A549 (cell line): Measurements from ENCODE around the gene HS6ST1.

Source experiments
- BHLHE40 ChIP-seq: IDR thresholded peaks from 2 replicates; pipeline ENCODE4 v1.6.1; 2012; ENCODE audit warnings: low read depth, low read length, inconsistent platforms
- CHD4 ChIP-seq: fragments of 200-600 bp; sonication (generic); IDR thresholded peaks from 2 replicates; pipeline ENCODE4 v1.6.1; 2016; ENCODE audit warnings: antibody characterized with exemption, mild to moderate bottlenecking, borderline replicate concordance
- CTCF ChIP-seq: fragments of >200 bp; sonication (Bioruptor Twin); formaldehyde crosslinking; IDR thresholded peaks from 3 replicates; pipeline ENCODE4 v1.5.1; 2016
- EP300 ChIP-seq, 2 experiments: fragments of >200 bp; sonication (Bioruptor Twin); formaldehyde crosslinking; IDR thresholded peaks; 2 replicates in 1 of 2; 3 replicates in 1 of 2; pipeline ENCODE4 v1.6.1; 2016 to 2017
- JUN ChIP-seq, 2 experiments: fragments of >200 bp; sonication (Bioruptor Twin); formaldehyde crosslinking; IDR thresholded peaks; 2 replicates in 1 of 2; 3 replicates in 1 of 2; pipeline ENCODE4 v1.6.1; 2016 to 2017
- MAFK ChIP-seq: fragments of 450-650 bp; IDR thresholded peaks from 2 replicates; pipeline ENCODE4 v1.6.1; 2014; ENCODE audit not compliant: partially characterized antibody
- MAX ChIP-seq: IDR thresholded peaks from 2 replicates; pipeline ENCODE4 v1.6.1; 2012
- MAZ ChIP-seq: fragments of 150-350 bp; IDR thresholded peaks from 2 replicates; pipeline ENCODE4 v1.6.1; 2014; ENCODE audit warnings: antibody characterized with exemption, low read depth, low read length, borderline replicate concordance
- POLR2A ChIP-seq: IDR thresholded peaks from 2 replicates; pipeline ENCODE4 v1.6.1; 2012; ENCODE audit warnings: mild to moderate bottlenecking, low read length
- REST ChIP-seq: fragments of 200-600 bp; sonication (generic); IDR thresholded peaks from 2 replicates; pipeline ENCODE4 v1.6.1; 2016; ENCODE audit warnings: antibody characterized with exemption, mild to moderate bottlenecking, moderate library complexity
- SMC3 ChIP-seq: fragments of >200 bp; sonication (Bioruptor Twin); formaldehyde crosslinking; IDR thresholded peaks from 3 replicates; pipeline ENCODE4 v1.6.1; 2018; ENCODE audit warnings: inconsistent platforms
- USF2 ChIP-seq: fragments of 450-650 bp; IDR thresholded peaks from 2 replicates; pipeline ENCODE4 v1.6.1; 2014; ENCODE audit warnings: antibody characterized with exemption
- ZSCAN20 ChIP-seq: fragments of 250-450 bp; sonication (Bioruptor Pico); IDR thresholded peaks from 2 replicates; pipeline ENCODE4 v1.8.0; 2022; ENCODE audit warnings: mild to moderate bottlenecking, moderate library complexity

GRCh38 chr2:128300151-128301020, 18.3 kb downstream of the HS6ST1 start:
- TF ChIP-seq REST, result no peak
- no peak for TF ChIP-seq ZSCAN20
- no peak for TF ChIP-seq JUN (IDR thresholded peaks at IDR 0.05)
- no peak for TF ChIP-seq CTCF
- TF ChIP-seq EP300 (IDR thresholded peaks at IDR 0.05), result no peak
- TF ChIP-seq BHLHE40, result no peak
- no peak for TF ChIP-seq MAFK
- no peak for TF ChIP-seq MAX
- TF ChIP-seq USF2, result no peak
- TF ChIP-seq SMC3, result no peak
- TF ChIP-seq MAZ, result no peak
- no peak for TF ChIP-seq CHD4
- no peak for TF ChIP-seq POLR2A
